Cardiac muscle cell (in vitro differentiated cells and primary cell): Measurements from ENCODE around the gene SERPINE3. TPM values are rescaled to one million over a fixed set of nuclear protein-coding genes. Genes with fewer than 3 reads are reported as not detected.

ENCODE experiments used
- DNase-seq, 2 donors: peaks; one replicate each; pipeline versions ENCODE4 v3.0.0 to v3.0.0-alpha.2; 2010 to 2017; ENCODE audit warnings: low read depth in 1 of 2, low spot score in 1 of 2
- H3K27ac ChIP-seq: fragments of 200-600 bp; sonication (generic); 2 replicates; pipeline ENCODE4 v1.5.1; 2016
- H3K27me3 ChIP-seq: fragments of 200-600 bp; sonication (generic); 2 replicates; pipeline ENCODE4 v1.6.0; 2016; ENCODE audit warnings: control low read depth
- H3K36me3 ChIP-seq: fragments of 200-600 bp; sonication (generic); 2 replicates; pipeline ENCODE4 v1.5.1; 2016; ENCODE audit warnings: control low read depth
- H3K4me1 ChIP-seq: fragments of 200-600 bp; sonication (generic); 2 replicates; pipeline ENCODE4 v1.8.1; 2017; ENCODE audit warnings: low read depth, mild to moderate bottlenecking, mixed run types
- H3K4me3 ChIP-seq: fragments of 200-600 bp; sonication (generic); 2 replicates; pipeline ENCODE4 v1.5.1; 2016; ENCODE audit warnings: mild to moderate bottlenecking
- H3K9me3 ChIP-seq: fragments of 200-600 bp; sonication (generic); 2 replicates; pipeline ENCODE4 v1.5.1; 2017; ENCODE audit warnings: low read depth, mild to moderate bottlenecking, control low read depth
- CTCF ChIP-seq: IDR thresholded peaks from 2 replicates; pipeline ENCODE4 v1.5.1; 2012; ENCODE audit warnings: low read depth, mild to moderate bottlenecking, low read length
- polyA plus RNA-seq: library from polyadenylated mRNA; unstranded; fragments of >200 nt; fragmentation: Nextera tagmentation; extraction: Ambion mirVana; gene quantifications from 2 replicates; pipeline ENCODE4 v1.2.1, GENCODE V29; 2016
- total RNA-seq: library from RNA; depleted of rRNA; stranded (reverse); fragments of >200 nt; gene quantifications from 2 replicates; pipeline ENCODE4 v1.2.3, GENCODE V29; 2016

SERPINE3 gene
- total and polyA plus RNA-seq, 2 experiments from 2014 or later = 0.74 to 0.92 TPM

GRCh38 chr13:51341232-51341631, 1.7 kb downstream of the SERPINE3 start:
- H3K4me1 ChIP-seq = no peaks in the 10 kb centered on the region
- no peaks in the 10 kb centered on the region for H3K36me3 ChIP-seq
- no peak overlapping the region for H3K4me3 ChIP-seq
- no peak for DNase-seq
- no peak for TF ChIP-seq CTCF
- H3K9me3 ChIP-seq = no peaks in the 10 kb centered on the region
- H3K27ac ChIP-seq = no peak overlapping the region
- H3K27me3 ChIP-seq = no peaks in the 10 kb centered on the region

- TF ChIP-seq CTCF = no peak
- Histone ChIP-seq H3K9me3 (no peaks in the 10 kb centered on the region), H3K4me1 (no peaks in the 10 kb centered on the region), H3K4me3 (no peak overlapping the region), H3K36me3 (no peaks in the 10 kb centered on the region), H3K27me3 (no peaks in the 10 kb centered on the region), H3K27ac (no peak overlapping the region)
- no peak for DNase-seq
These were observed 2.3 kb downstream of the SERPINE3 start for GRCh38 chr13:51341791-51342190.

- Histone ChIP-seq H3K9me3 (no peaks in the 10 kb centered on the region), H3K36me3 (no peaks in the 10 kb centered on the region), H3K4me1 (no peaks in the 10 kb centered on the region), H3K4me3 (no peak overlapping the region), H3K27ac (no peak overlapping the region), H3K27me3 (no peaks in the 10 kb centered on the region)
- DNase-seq = peak in 1 of 2 donors; percentile 51
- no peak for TF ChIP-seq CTCF
These were observed 3.2 kb downstream of the SERPINE3 start for GRCh38 chr13:51342706-51343105.

- Histone ChIP-seq H3K27me3 (no peaks in the 10 kb centered on the region), H3K27ac (no peak overlapping the region), H3K4me1 (no peaks in the 10 kb centered on the region), H3K9me3 (no peaks in the 10 kb centered on the region), H3K4me3 (no peak overlapping the region), H3K36me3 (no peaks in the 10 kb centered on the region)
- DNase-seq = no peak
- TF ChIP-seq CTCF = no peak
These were observed 4.0 kb downstream of the SERPINE3 start for GRCh38 chr13:51343475-51343874.

GRCh38 chr13:51346397-51346796, 6.9 kb downstream of the SERPINE3 start:
- H3K36me3 ChIP-seq = no peaks in the 10 kb centered on the region
- H3K9me3 ChIP-seq = no peaks in the 10 kb centered on the region
- H3K27ac ChIP-seq = no peak overlapping the region
- no peaks in the 10 kb centered on the region for H3K4me1 ChIP-seq
- DNase-seq = no peak
- H3K27me3 ChIP-seq = no peaks in the 10 kb centered on the region
- no peak for TF ChIP-seq CTCF
- H3K4me3 ChIP-seq = no peak overlapping the region

GRCh38 chr13:51347099-51347498, 7.6 kb downstream of the SERPINE3 start:
- H3K27ac ChIP-seq = no peak overlapping the region
- no peaks in the 10 kb centered on the region for H3K4me1 ChIP-seq
- no peaks in the 10 kb centered on the region for H3K27me3 ChIP-seq
- TF ChIP-seq CTCF = no peak
- no peak overlapping the region for H3K4me3 ChIP-seq
- H3K9me3 ChIP-seq = no peaks in the 10 kb centered on the region
- no peak for DNase-seq
- no peaks in the 10 kb centered on the region for H3K36me3 ChIP-seq
